HCT116 (cell line): Measurements from ENCODE around the gene PEAK3. TPM values are rescaled to one million over a fixed set of nuclear protein-coding genes. Genes with fewer than 3 reads are reported as not detected.

Experiments used
- ATAC-seq: fragments of 200-7000 bp; cut with Tn5 transposase; 2 replicates; pipeline ENCODE4 v1.9.1; 2020; ENCODE audit warnings: mild to moderate bottlenecking, moderate library complexity
- BruUV-seq: library from RNA; stranded (reverse); fragments of 400-500 nt; replicated peaks from 2 replicates; lab custom pipeline; 2021; lab: Mats Ljungman, UMichigan
- CTCF ChIA-PET: fragments of 300-600 bp; sonication (Branson Sonifier 250); formaldehyde crosslinking; loops from one replicate; lab custom pipeline; 2021; ENCODE audit warnings: antibody characterized with exemption; lab: Charles Lee
- POLR2A ChIA-PET: fragments of 300-600, 350-600 bp; sonication (Branson Sonifier 250); formaldehyde crosslinking; loops from one replicate; lab custom pipeline; 2021; ENCODE audit warnings: antibody characterized with exemption; lab: Charles Lee
- RAD21 ChIA-PET, 2 experiments: fragments of 300-600 bp; sonication (Branson Sonifier 250); formaldehyde crosslinking; loops; one replicate each; lab custom pipeline; 2023; ENCODE audit warnings: low total read pairs in 2 of 2; ENCODE audit not compliant: uncharacterized antibody in 2 of 2, unreplicated experiment in 2 of 2, low non-redundant PET in 1 of 2; lab: Charles Lee
- DNase-seq: peaks from one replicate; pipeline ENCODE4 v3.0.0-alpha.2; 2010; ENCODE audit warnings: low read depth, low spot score
- H2AFZ ChIP-seq: fragments of 200-600 bp; shearing (Covaris generic), sonication (generic); 2 replicates; pipeline ENCODE4 v1.6.1; 2017; ENCODE audit warnings: low read depth, mixed run types, mixed read lengths, antibody characterized with exemption, low read length; ENCODE audit not compliant: poor library complexity, severe bottlenecking
- H3K27ac ChIP-seq: 2 replicates; pipeline ENCODE4 v1.5.1; 2012; ENCODE audit warnings: low read depth, low read length
- H3K27me3 ChIP-seq: fragments of 200-600 bp; sonication (generic); 2 replicates; pipeline ENCODE4 v1.6.1; 2016; ENCODE audit warnings: mixed run types, low read length, mixed read lengths; ENCODE audit not compliant: insufficient read depth
- H3K36me3 ChIP-seq, 2 experiments: fragments of 200-500 bp in 1 of 2; fragments of 200-600 bp in 1 of 2; sonication (Bioruptor generic) in 1 of 2; sonication (generic) in 1 of 2; 2 replicates each; pipeline versions ENCODE4 v1.5.1 to v1.6.1; 2014 to 2016; ENCODE audit warnings: low read length in 2 of 2, inconsistent platforms in 1 of 2, mixed read lengths in 1 of 2, mixed run types in 1 of 2; ENCODE audit not compliant: insufficient read depth in 2 of 2, control insufficient read depth in 1 of 2
- H3K4me1 ChIP-seq, 2 experiments: fragments of 200-600 bp in 1 of 2; sonication (generic) in 1 of 2; 2 replicates each; pipeline versions ENCODE4 v1.5.1 to v1.6.1; 2012 to 2017; ENCODE audit warnings: low read length in 2 of 2, inconsistent platforms in 1 of 2, mild to moderate bottlenecking in 1 of 2, mixed read lengths in 1 of 2, mixed run types in 1 of 2, moderate library complexity in 1 of 2; ENCODE audit not compliant: insufficient read depth in 2 of 2, control insufficient read depth in 1 of 2
- H3K4me2 ChIP-seq: fragments of 200-600 bp; sonication (generic); 2 replicates; pipeline ENCODE4 v1.6.1; 2017; ENCODE audit warnings: mixed run types, low read length, mixed read lengths
- H3K4me3 ChIP-seq, 2 experiments: fragments of 200-600 bp in 1 of 2; sonication (generic) in 1 of 2; replicated peaks in 1 of 2; 2 replicates each; pipeline ENCODE4 v1.5.1; 2011 to 2016; ENCODE audit warnings: low read length in 2 of 2, control low read depth in 1 of 2, low read depth in 1 of 2, mild to moderate bottlenecking in 1 of 2, mixed read lengths in 1 of 2, mixed run types in 1 of 2
- H3K79me2 ChIP-seq: fragments of 200-600 bp; sonication (generic); 2 replicates; pipeline ENCODE4 v1.6.1; 2017; ENCODE audit warnings: mild to moderate bottlenecking, mixed run types, low read length, moderate library complexity, mixed read lengths; ENCODE audit not compliant: insufficient read depth
- H3K9ac ChIP-seq: fragments of 200-600 bp; sonication (generic); 2 replicates; pipeline ENCODE4 v1.6.1; 2016; ENCODE audit warnings: low read length, mixed read lengths
- H3K9me2 ChIP-seq: fragments of 200-600 bp; sonication (generic), shearing (Covaris generic); 2 replicates; pipeline ENCODE4 v1.6.1; 2017; ENCODE audit warnings: mixed run types, mild to moderate bottlenecking, moderate library complexity; ENCODE audit not compliant: insufficient read depth
- H3K9me3 ChIP-seq, 2 experiments: fragments of 200-500 bp in 1 of 2; fragments of 200-600 bp in 1 of 2; sonication (Bioruptor generic) in 1 of 2; sonication (generic) in 1 of 2; 2 replicates each; pipeline ENCODE4 v1.6.1; 2014 to 2017; ENCODE audit warnings: low read length in 2 of 2, mixed read lengths in 2 of 2, inconsistent platforms in 1 of 2, low read depth in 1 of 2, mild to moderate bottlenecking in 1 of 2, mixed run types in 1 of 2, moderate library complexity in 1 of 2; ENCODE audit not compliant: control insufficient read depth in 1 of 2, insufficient read depth in 1 of 2
- H4K20me1 ChIP-seq: fragments of 200-600 bp; sonication (generic), shearing (Covaris generic); 2 replicates; pipeline ENCODE4 v1.6.1; 2017; ENCODE audit warnings: mixed run types, mild to moderate bottlenecking, moderate library complexity; ENCODE audit not compliant: insufficient read depth
- POLR2AphosphoS5 ChIP-seq: IDR thresholded peaks from 2 replicates; pipeline ENCODE4 v1.6.1; 2011; ENCODE audit warnings: mild to moderate bottlenecking, low read depth, low read length, moderate library complexity
- SIN3A ChIP-seq: IDR thresholded peaks from 2 replicates; pipeline ENCODE4 v1.6.1; 2012; ENCODE audit warnings: low read depth
- SP1 ChIP-seq: IDR thresholded peaks from 2 replicates; pipeline ENCODE4 v1.6.1; 2012; ENCODE audit warnings: low read depth
- TCF7L2 ChIP-seq: IDR thresholded peaks from 2 replicates; pipeline ENCODE4 v1.7.0; 2011; ENCODE audit warnings: borderline replicate concordance, inconsistent platforms; ENCODE audit not compliant: insufficient read depth, insufficient read length; ENCODE audit errors: extremely low read depth
- intact Hi-C: fragments of 100-400 bp; cut with micrococcal nuclease; formaldehyde crosslinking; loops from 2 replicates; pipeline ENCODE4 v1.10.0; 2022
- total RNA-seq: library from RNA; stranded (reverse); gene quantifications from one replicate; pipeline ENCODE4 v1.2.1, GENCODE V29; 2021; ENCODE audit not compliant: unreplicated experiment
- TF ChIP-seq, protein P1 (sequence below), 3 experiments: fragments of 200-600 bp in 1 of 3; sonication (generic) in 1 of 3; IDR thresholded peaks in 2 of 3; conservative IDR thresholded peaks in 1 of 3; 2 replicates each; pipeline ENCODE4 v1.5.1; 2012 to 2017; ENCODE audit warnings: low read depth in 2 of 3, low read length in 2 of 3, antibody characterized with exemption in 1 of 3, borderline replicate concordance in 1 of 3, control low read depth in 1 of 3, mild to moderate bottlenecking in 1 of 3, mixed read lengths in 1 of 3, mixed run types in 1 of 3, moderate library complexity in 1 of 3; ENCODE audit not compliant: insufficient read depth in 1 of 3
- TF ChIP-seq, protein P2 (sequence below): IDR thresholded peaks from 2 replicates; pipeline ENCODE4 v1.6.1; 2011; ENCODE audit warnings: mild to moderate bottlenecking, low read length, moderate library complexity; ENCODE audit not compliant: insufficient replicate concordance; ENCODE audit errors: extremely low read depth
- TF ChIP-seq, protein P3 (sequence below): IDR thresholded peaks from 2 replicates; pipeline ENCODE4 v1.6.1; 2012; ENCODE audit warnings: low read depth

PEAK3 gene
- total RNA-seq, 1 experiment from 2014 or later = not detected

GRCh38 chr19:2287585-2288337, 5.8 kb upstream of the PEAK3 start:
- Histone ChIP-seq H3K4me2 (no peak overlapping the region), H3K36me3 (no peaks in the 10 kb centered on the region), H2AFZ (no peak overlapping the region), H3K27me3 (no peaks in the 10 kb centered on the region), H4K20me1 (no peaks in the 10 kb centered on the region), H3K4me1 (no peaks in the 10 kb centered on the region), H3K79me2 (no peaks in the 10 kb centered on the region), H3K9me3 (no peaks in the 10 kb centered on the region), H3K27ac (no peak overlapping the region), H3K9ac (no peak overlapping the region), H3K4me3 (no peak overlapping the region), H3K9me2 (no peaks in the 10 kb centered on the region)
- no peak for TF ChIP-seq SP1
- TF ChIP-seq SIN3A = no peak
- no peak for TF ChIP-seq TCF7L2
- no peak for TF ChIP-seq POLR2AphosphoS5
- TF ChIP-seq, protein P1, sequence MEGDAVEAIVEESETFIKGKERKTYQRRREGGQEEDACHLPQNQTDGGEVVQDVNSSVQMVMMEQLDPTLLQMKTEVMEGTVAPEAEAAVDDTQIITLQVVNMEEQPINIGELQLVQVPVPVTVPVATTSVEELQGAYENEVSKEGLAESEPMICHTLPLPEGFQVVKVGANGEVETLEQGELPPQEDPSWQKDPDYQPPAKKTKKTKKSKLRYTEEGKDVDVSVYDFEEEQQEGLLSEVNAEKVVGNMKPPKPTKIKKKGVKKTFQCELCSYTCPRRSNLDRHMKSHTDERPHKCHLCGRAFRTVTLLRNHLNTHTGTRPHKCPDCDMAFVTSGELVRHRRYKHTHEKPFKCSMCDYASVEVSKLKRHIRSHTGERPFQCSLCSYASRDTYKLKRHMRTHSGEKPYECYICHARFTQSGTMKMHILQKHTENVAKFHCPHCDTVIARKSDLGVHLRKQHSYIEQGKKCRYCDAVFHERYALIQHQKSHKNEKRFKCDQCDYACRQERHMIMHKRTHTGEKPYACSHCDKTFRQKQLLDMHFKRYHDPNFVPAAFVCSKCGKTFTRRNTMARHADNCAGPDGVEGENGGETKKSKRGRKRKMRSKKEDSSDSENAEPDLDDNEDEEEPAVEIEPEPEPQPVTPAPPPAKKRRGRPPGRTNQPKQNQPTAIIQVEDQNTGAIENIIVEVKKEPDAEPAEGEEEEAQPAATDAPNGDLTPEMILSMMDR (IDR thresholded peaks at IDR 0.05 in 2 of 3, conservative IDR thresholded peaks at IDR 0.05 in 1 of 3; ENCODE audit: borderline replicate concordance in 1 of 3, insufficient read depth in 1 of 3, low read depth in 2 of 3, low read length in 2 of 3) = no peak
- TF ChIP-seq, protein P2, sequence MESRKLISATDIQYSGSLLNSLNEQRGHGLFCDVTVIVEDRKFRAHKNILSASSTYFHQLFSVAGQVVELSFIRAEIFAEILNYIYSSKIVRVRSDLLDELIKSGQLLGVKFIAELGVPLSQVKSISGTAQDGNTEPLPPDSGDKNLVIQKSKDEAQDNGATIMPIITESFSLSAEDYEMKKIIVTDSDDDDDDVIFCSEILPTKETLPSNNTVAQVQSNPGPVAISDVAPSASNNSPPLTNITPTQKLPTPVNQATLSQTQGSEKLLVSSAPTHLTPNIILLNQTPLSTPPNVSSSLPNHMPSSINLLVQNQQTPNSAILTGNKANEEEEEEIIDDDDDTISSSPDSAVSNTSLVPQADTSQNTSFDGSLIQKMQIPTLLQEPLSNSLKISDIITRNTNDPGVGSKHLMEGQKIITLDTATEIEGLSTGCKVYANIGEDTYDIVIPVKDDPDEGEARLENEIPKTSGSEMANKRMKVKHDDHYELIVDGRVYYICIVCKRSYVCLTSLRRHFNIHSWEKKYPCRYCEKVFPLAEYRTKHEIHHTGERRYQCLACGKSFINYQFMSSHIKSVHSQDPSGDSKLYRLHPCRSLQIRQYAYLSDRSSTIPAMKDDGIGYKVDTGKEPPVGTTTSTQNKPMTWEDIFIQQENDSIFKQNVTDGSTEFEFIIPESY = no peak
- TF ChIP-seq, protein P3, sequence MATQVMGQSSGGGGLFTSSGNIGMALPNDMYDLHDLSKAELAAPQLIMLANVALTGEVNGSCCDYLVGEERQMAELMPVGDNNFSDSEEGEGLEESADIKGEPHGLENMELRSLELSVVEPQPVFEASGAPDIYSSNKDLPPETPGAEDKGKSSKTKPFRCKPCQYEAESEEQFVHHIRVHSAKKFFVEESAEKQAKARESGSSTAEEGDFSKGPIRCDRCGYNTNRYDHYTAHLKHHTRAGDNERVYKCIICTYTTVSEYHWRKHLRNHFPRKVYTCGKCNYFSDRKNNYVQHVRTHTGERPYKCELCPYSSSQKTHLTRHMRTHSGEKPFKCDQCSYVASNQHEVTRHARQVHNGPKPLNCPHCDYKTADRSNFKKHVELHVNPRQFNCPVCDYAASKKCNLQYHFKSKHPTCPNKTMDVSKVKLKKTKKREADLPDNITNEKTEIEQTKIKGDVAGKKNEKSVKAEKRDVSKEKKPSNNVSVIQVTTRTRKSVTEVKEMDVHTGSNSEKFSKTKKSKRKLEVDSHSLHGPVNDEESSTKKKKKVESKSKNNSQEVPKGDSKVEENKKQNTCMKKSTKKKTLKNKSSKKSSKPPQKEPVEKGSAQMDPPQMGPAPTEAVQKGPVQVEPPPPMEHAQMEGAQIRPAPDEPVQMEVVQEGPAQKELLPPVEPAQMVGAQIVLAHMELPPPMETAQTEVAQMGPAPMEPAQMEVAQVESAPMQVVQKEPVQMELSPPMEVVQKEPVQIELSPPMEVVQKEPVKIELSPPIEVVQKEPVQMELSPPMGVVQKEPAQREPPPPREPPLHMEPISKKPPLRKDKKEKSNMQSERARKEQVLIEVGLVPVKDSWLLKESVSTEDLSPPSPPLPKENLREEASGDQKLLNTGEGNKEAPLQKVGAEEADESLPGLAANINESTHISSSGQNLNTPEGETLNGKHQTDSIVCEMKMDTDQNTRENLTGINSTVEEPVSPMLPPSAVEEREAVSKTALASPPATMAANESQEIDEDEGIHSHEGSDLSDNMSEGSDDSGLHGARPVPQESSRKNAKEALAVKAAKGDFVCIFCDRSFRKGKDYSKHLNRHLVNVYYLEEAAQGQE = no peak
- no peak for ATAC-seq
- ChIA-PET RAD21 (no interaction called here), CTCF (no interaction called here), POLR2A (no interaction called here)
- DNase-seq = no peak
- BruUV-seq = no TSS peak
- intact Hi-C loops = no loop called here
